Transverse colon (tissue), 4 donors: ENCODE results near the gene AGR2. TPM values are rescaled to one million over a fixed set of nuclear protein-coding genes. Genes with fewer than 3 reads are reported as not detected.

ENCODE experiments used
- DNase-seq: peaks from one replicate; pipeline ENCODE4 v3.0.0-alpha.2; 2019
- H3K27ac ChIP-seq, 4 donors: fragments of 200-600 bp; sonication (generic); 2 replicates each; pipeline ENCODE4 v1.5.1; 2016 to 2018; ENCODE audit warnings: inconsistent platforms in 4 of 4
- H3K27me3 ChIP-seq: fragments of 200-600 bp; sonication (generic); 2 replicates; pipeline ENCODE4 v1.5.1; 2017; ENCODE audit warnings: inconsistent platforms
- H3K36me3 ChIP-seq, 4 donors: fragments of 200-600 bp; sonication (generic); 2 replicates each; pipeline ENCODE4 v1.5.1; 2017 to 2019; ENCODE audit warnings: inconsistent platforms in 4 of 4
- H3K4me1 ChIP-seq, 4 donors: fragments of 200-600 bp; sonication (generic); 2 replicates each; pipeline ENCODE4 v1.5.1; 2017 to 2020; ENCODE audit warnings: inconsistent platforms in 4 of 4
- H3K4me3 ChIP-seq, 4 donors: fragments of 200-600 bp; sonication (generic); 1 replicate in 1 of 4; 2 replicates in 3 of 4; pipeline versions ENCODE4 v1.5.1 to v1.6.1; 2017 to 2019; ENCODE audit warnings: inconsistent platforms in 4 of 4
- H3K9me3 ChIP-seq, 2 donors: fragments of 200-600 bp; sonication (generic); 2 replicates each; pipeline ENCODE4 v1.5.1; 2017 to 2019; ENCODE audit warnings: inconsistent platforms in 2 of 2
- EP300 ChIP-seq: sonication (generic); formaldehyde crosslinking; IDR thresholded peaks from one replicate; pipeline ENCODE4 v1.6.1; 2017; ENCODE audit warnings: antibody characterized with exemption, low read depth
- POLR2A ChIP-seq: fragments of 450-650 bp; IDR thresholded peaks from one replicate; pipeline ENCODE4 v1.6.1; 2016; ENCODE audit warnings: antibody characterized with exemption, mild to moderate bottlenecking, moderate library complexity
- POLR2AphosphoS5 ChIP-seq, 3 donors: sonication (generic); formaldehyde crosslinking; IDR thresholded peaks; one replicate each; pipeline ENCODE4 v1.6.1; 2016; ENCODE audit warnings: antibody characterized with exemption in 3 of 3
- WGBS, 2 donors: methylation state at CpG; one replicate each; pipeline ENCODE4 v1.1.5; 2018; ENCODE audit warnings: low coverage in 1 of 2; 5-methylcytosine and 5-hydroxymethylcytosine counted together
- in situ Hi-C, 4 donors: fragments of 200-750 bp; cut with MboI; loops; one replicate each; pipeline versions ENCODE4 v1.15.0 to v1.15.1; 2017; ENCODE audit warnings: low sequenced_read_pairs in 3 of 4, low pct_ligation_motif_present in 1 of 4, low pct_unique_long_range_greater_than_20kb in 1 of 4
- intact Hi-C: fragments of 100-400 bp; cut with DNase I; formaldehyde crosslinking; loops from one replicate; pipeline ENCODE4 v1.15.1; 2023; ENCODE audit warnings: low total_unique reads
- total RNA-seq, 4 donors: library from RNA; depleted of rRNA; stranded (reverse); fragments of >200 nt; gene quantifications; one replicate each; pipeline ENCODE4 v1.1.0, GENCODE V29; 2016
- TF ChIP-seq, protein P1 (sequence below), 5 experiments: fragments of 200-600 bp in 3 of 5; fragments of 450-650 bp in 2 of 5; sonication (generic) in 3 of 5; IDR thresholded peaks; 1 replicate in 2 of 5; 2 replicates in 3 of 5; pipeline ENCODE4 v1.5.1; 2016 to 2017; ENCODE audit warnings: antibody characterized with exemption in 5 of 5, inconsistent platforms in 3 of 5, mild to moderate bottlenecking in 2 of 5, moderate library complexity in 1 of 5

The AGR2 gene
- total RNA-seq, 4 donors from 2014 or later, result 32.9 to 297 (median 215) TPM

- DNase-seq, result no peak
- Histone ChIP-seq H3K4me3 (no peak overlapping the region), H3K27me3 (no peaks in the 10 kb centered on the region), H3K36me3 (peaks cover 0 to 23% (median 4%) of the 10 kb centered on the region in 4 donors), H3K27ac (no peak overlapping the region), H3K4me1 (peaks cover 0 to 10% (median under 1%) of the 10 kb centered on the region in 4 donors), H3K9me3 (no peaks in the 10 kb centered on the region)
- TF ChIP-seq POLR2AphosphoS5 (IDR thresholded peaks at IDR 0.05) (no peak), POLR2A (no peak), EP300 (no peak)
- TF ChIP-seq, protein P1, sequence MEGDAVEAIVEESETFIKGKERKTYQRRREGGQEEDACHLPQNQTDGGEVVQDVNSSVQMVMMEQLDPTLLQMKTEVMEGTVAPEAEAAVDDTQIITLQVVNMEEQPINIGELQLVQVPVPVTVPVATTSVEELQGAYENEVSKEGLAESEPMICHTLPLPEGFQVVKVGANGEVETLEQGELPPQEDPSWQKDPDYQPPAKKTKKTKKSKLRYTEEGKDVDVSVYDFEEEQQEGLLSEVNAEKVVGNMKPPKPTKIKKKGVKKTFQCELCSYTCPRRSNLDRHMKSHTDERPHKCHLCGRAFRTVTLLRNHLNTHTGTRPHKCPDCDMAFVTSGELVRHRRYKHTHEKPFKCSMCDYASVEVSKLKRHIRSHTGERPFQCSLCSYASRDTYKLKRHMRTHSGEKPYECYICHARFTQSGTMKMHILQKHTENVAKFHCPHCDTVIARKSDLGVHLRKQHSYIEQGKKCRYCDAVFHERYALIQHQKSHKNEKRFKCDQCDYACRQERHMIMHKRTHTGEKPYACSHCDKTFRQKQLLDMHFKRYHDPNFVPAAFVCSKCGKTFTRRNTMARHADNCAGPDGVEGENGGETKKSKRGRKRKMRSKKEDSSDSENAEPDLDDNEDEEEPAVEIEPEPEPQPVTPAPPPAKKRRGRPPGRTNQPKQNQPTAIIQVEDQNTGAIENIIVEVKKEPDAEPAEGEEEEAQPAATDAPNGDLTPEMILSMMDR (IDR thresholded peaks at IDR 0.05), result no peak
- WGBS, 2 donors, result 34 to 45% methylated on average over 6 of the region's 6 CpGs
- in situ Hi-C loops (no loop called here), intact Hi-C loops (no loop called here)
Observed at GRCh38 chr7:16795624-16796023, 9.2 kb downstream of the AGR2 start.

DNA sequence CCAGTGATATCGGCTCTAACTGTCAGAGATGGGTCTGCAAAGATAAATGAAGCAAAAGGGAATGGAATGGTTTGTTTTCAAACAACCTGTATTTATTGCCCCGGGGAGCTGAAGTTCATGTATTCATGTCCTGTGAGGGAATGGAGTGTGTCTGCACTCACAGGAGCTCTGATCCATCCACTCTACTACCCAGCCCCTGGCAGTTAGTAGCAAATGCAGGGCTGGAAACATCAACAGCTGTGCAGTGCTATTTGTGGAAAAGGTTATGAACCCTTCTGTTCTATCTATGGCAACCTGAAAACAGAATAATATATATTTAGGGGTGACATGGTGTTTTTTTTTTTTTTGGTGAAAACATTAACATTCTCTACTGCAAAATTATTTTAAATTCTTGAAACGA, 9.8 kb downstream of the AGR2 start:
- Histone ChIP-seq H3K27ac (no peak overlapping the region), H3K4me1 (peaks cover 0 to 3% (median 0%) of the 10 kb centered on the region in 4 donors), H3K36me3 (peaks cover 0 to 23% (median 4%) of the 10 kb centered on the region in 4 donors), H3K4me3 (no peak overlapping the region), H3K27me3 (no peaks in the 10 kb centered on the region), H3K9me3 (no peaks in the 10 kb centered on the region)
- TF ChIP-seq POLR2AphosphoS5 (IDR thresholded peaks at IDR 0.05) (no peak), POLR2A (no peak)
- in situ Hi-C loops (no loop called here), intact Hi-C loops (no loop called here)
- DNase-seq, result no peak
- WGBS, 2 donors, result 63 to 66% methylated on average over 2 to 3 of the region's 3 CpGs

DNA sequence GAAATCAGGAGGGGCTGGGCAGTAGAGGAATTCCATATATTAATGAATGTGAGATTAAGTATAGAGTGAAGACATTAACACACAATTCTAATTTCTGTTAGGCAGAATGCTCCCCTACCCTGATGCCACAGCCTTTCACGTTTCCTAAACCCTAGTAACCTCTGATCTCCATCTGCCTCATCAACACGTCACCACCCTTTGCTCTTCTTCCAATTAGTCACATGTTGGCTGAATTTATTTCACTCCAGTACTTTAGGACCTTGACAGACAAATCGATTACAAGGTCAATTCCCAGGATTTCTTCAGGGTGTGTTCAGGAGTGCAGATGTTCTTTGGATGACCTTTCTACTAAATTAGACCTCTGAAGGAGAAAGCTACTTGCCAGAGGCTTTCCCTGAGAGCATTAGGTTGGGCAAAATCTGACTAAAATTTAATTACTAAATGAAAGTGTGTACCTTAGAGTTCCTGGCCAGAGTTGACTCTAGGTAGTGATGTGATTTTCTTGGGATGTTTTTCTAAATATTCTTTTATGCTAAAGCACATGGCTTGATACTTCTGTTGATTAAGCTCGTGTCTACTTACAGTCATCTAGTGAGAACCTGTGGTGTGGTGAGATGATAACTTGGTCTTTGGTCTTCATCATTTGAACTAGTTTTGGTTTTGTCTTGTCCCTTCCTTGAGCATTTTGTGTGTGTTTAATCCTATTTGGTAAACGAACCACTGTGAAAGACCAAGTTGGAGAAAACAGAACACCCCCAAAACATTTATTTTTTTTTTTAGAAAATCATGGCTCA, 12.7 kb downstream of the AGR2 start:
- intact Hi-C loops (no loop called here), in situ Hi-C loops (no loop called here)
- TF ChIP-seq POLR2A (no peak), POLR2AphosphoS5 (IDR thresholded peaks at IDR 0.05) (peak in 1 of 3 donors; percentile 24)
- peaks cover 0 to 2% (median 0%) of the 10 kb centered on the region in 4 donors for H3K4me1 ChIP-seq
- WGBS, 2 donors, result 51 to 75% methylated on average over 5 of the region's 5 CpGs
- H3K27me3 ChIP-seq, result no peaks in the 10 kb centered on the region
- no peak overlapping the region for H3K27ac ChIP-seq
- no peak overlapping the region for H3K4me3 ChIP-seq
- H3K9me3 ChIP-seq, result no peaks in the 10 kb centered on the region
- peaks cover 0 to 12% (median 3%) of the 10 kb centered on the region in 4 donors for H3K36me3 ChIP-seq
- no peak for DNase-seq

- H3K4me1 ChIP-seq, result peaks cover 0 to 8% (median 0%) of the 10 kb centered on the region in 4 donors
- H3K36me3 ChIP-seq, result peaks cover 0 to 6% (median 3%) of the 10 kb centered on the region in 4 donors
- TF ChIP-seq, protein P1 (IDR thresholded peaks at IDR 0.05), result no peak
- H3K9me3 ChIP-seq, result no peaks in the 10 kb centered on the region
- no peaks in the 10 kb centered on the region for H3K27me3 ChIP-seq
- H3K4me3 ChIP-seq, result no peak overlapping the region
- intact Hi-C loops, result no loop called here
- WGBS, 2 donors, result 38 to 48% methylated on average over 1 of the region's 1 CpG
- in situ Hi-C loops, result no loop called here
- no peak for DNase-seq
- no peak overlapping the region for H3K27ac ChIP-seq
Observed at GRCh38 chr7:16791071-16791470, 13.7 kb downstream of the AGR2 start.

GRCh38 chr7:16787127-16787526, 17.7 kb downstream of the AGR2 start:
- Histone ChIP-seq H3K27ac (no peak overlapping the region), H3K4me1 (peaks cover 0 to 8% (median 0%) of the 10 kb centered on the region in 4 donors), H3K27me3 (no peaks in the 10 kb centered on the region), H3K9me3 (no peaks in the 10 kb centered on the region), H3K4me3 (no peak overlapping the region), H3K36me3 (no peaks in the 10 kb centered on the region)
- TF ChIP-seq POLR2AphosphoS5 (IDR thresholded peaks at IDR 0.05), result no peak
- TF ChIP-seq, protein P1 (IDR thresholded peaks at IDR 0.05), result no peak
- TF ChIP-seq POLR2A, result no peak
- no peak for TF ChIP-seq EP300
- in situ Hi-C loops (no loop called here), intact Hi-C loops (no loop called here)
- DNase-seq, result no peak
- 90 to 91% methylated on average over 1 of the region's 1 CpG for WGBS, 2 donors
